ENCODE measurements around the gene TLR7. TPM values are rescaled to one million over a fixed set of nuclear protein-coding genes. Genes with fewer than 3 reads are reported as not detected.

The TLR7 gene
- polyA plus RNA-seq, 3 donors from 2014 or later = 0.66 TPM; not detected in 2

GRCh38 chrX:12921886-12922598, 55.2 kb downstream of the TLR7 start:
- DNase-seq = no peak
- H3K36me3 Mint-ChIP-seq = no peaks in the 10 kb centered on the region
- no peaks in the 10 kb centered on the region for H3K4me1 Mint-ChIP-seq
- H3K27me3 Mint-ChIP-seq (ENCODE audit: low read depth in 3 of 3) = peaks cover 0 to 14% (median 4%) of the 10 kb centered on the region in 3 donors
- H3K4me3 Mint-ChIP-seq = no peak overlapping the region
- no peak overlapping the region for H3K27ac Mint-ChIP-seq
- H3K9me3 Mint-ChIP-seq = peaks cover 0 to 2% (median 0%) of the 10 kb centered on the region in 6 donors

DNA sequence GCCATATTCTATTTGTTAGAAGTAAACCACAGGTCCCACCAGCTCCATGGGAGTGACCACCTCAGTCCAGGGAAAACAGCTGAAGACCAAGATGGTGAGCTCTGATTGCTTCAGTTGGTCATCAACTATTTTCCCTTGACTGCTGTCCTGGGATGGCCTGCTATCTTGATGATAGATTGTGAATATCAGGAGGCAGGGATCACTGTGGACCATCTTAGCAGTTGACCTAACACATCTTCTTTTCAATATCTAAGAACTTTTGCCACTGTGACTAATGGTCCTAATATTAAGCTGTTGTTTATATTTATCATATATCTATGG, 55.7 kb downstream of the TLR7 start:
- H3K4me3 Mint-ChIP-seq = no peak overlapping the region
- no peak overlapping the region for H3K27ac Mint-ChIP-seq
- H3K4me1 Mint-ChIP-seq = no peaks in the 10 kb centered on the region
- peaks cover 0 to 11% (median 4%) of the 10 kb centered on the region in 3 donors for H3K27me3 Mint-ChIP-seq (ENCODE audit: low read depth in 3 of 3)
- H3K36me3 Mint-ChIP-seq = no peaks in the 10 kb centered on the region
- no peak for DNase-seq
- peaks cover 0 to 2% (median 0%) of the 10 kb centered on the region in 6 donors for H3K9me3 Mint-ChIP-seq

DNA sequence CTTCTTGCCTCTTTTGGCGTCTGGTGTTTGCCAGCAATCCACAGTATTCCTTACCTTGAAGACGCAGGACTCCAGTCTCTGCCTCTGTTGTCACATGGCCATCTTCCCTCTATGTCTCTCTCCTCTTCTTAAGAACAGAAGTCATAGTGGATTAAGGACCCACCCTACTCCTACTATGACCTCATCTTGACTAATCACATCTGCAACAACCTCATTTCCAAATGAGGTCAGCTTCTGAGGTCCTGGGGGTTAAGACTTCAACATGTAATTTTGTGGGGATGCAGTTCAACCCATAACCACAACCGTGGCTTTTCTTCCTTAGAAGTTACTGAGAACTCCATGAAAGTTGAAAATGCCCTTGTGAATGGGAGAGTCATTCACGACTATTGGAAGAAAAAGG, 62.8 kb downstream of the TLR7 start:
- peaks cover 0 to 15% (median 9%) of the 10 kb centered on the region in 3 donors for H3K27me3 Mint-ChIP-seq (ENCODE audit: low read depth in 3 of 3)
- peaks cover 0 to 7% (median 0%) of the 10 kb centered on the region in 6 donors for H3K9me3 Mint-ChIP-seq
- DNase-seq = no peak
- H3K36me3 Mint-ChIP-seq = no peaks in the 10 kb centered on the region
- no peaks in the 10 kb centered on the region for H3K4me1 Mint-ChIP-seq
- no peak overlapping the region for H3K27ac Mint-ChIP-seq
- no peak overlapping the region for H3K4me3 Mint-ChIP-seq

GRCh38 chrX:12930150-12930549, 63.3 kb downstream of the TLR7 start:
- Mint-ChIP-seq H3K4me3 (no peak overlapping the region), H3K27ac (no peak overlapping the region), H3K4me1 (no peaks in the 10 kb centered on the region), H3K36me3 (no peaks in the 10 kb centered on the region), H3K9me3 (peaks cover 0 to 5% (median 0%) of the 10 kb centered on the region in 6 donors), H3K27me3 (ENCODE audit: low read depth in 3 of 3) (peaks cover 0 to 15% (median 9%) of the 10 kb centered on the region in 3 donors)
- DNase-seq = no peak

- no peaks in the 10 kb centered on the region for H3K4me1 Mint-ChIP-seq
- H3K36me3 Mint-ChIP-seq = no peaks in the 10 kb centered on the region
- peaks cover 0 to 4% (median 0%) of the 10 kb centered on the region in 6 donors for H3K9me3 Mint-ChIP-seq
- DNase-seq = no peak
- H3K27ac Mint-ChIP-seq = no peak overlapping the region
- H3K27me3 Mint-ChIP-seq (ENCODE audit: low read depth in 3 of 3) = peaks cover 0 to 17% (median 9%) of the 10 kb centered on the region in 3 donors
- H3K4me3 Mint-ChIP-seq = no peak overlapping the region
Observed at GRCh38 chrX:12932244-12932643, 65.4 kb downstream of the TLR7 start.

- H3K4me1 Mint-ChIP-seq = no peaks in the 10 kb centered on the region
- peaks cover 0 to 4% (median 0%) of the 10 kb centered on the region in 6 donors for H3K9me3 Mint-ChIP-seq
- H3K36me3 Mint-ChIP-seq = no peaks in the 10 kb centered on the region
- H3K27ac Mint-ChIP-seq = no peak overlapping the region
- H3K27me3 Mint-ChIP-seq (ENCODE audit: low read depth in 3 of 3) = peaks cover 0 to 23% (median 10%) of the 10 kb centered on the region in 3 donors
- DNase-seq = no peak
- H3K4me3 Mint-ChIP-seq = no peak overlapping the region
Observed at GRCh38 chrX:12934850-12935249, 68.0 kb downstream of the TLR7 start.

DNA sequence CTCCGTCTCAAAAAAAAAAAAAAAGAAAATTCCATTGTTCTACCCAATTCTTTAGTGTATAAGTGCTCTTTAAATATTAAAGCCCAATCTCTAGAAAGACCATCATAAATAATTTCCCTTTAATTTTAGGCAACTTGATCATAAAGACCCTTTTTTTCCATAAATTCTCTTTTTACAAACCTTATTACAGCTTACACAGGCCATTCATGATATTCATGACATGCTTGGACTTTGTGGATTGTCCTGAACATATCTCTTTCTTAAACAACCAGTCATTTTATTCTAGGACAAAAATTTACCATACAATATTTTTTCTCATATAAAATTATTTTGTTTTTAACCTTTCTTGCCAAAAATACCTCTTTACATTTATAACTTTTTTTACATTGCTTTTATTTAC, 70.1 kb downstream of the TLR7 start:
- Mint-ChIP-seq H3K9me3 (no peaks in the 10 kb centered on the region), H3K4me3 (no peak overlapping the region), H3K27me3 (ENCODE audit: low read depth in 3 of 3) (peaks cover 0 to 25% (median 13%) of the 10 kb centered on the region in 3 donors), H3K27ac (no peak overlapping the region), H3K36me3 (no peaks in the 10 kb centered on the region), H3K4me1 (no peaks in the 10 kb centered on the region)
- DNase-seq = no peak

Other genes with a start within 250 kb of the TLR7 start
- gene PRPS2, start 75.7 kb upstream of the TLR7 start, polyA plus RNA-seq = 10 to 100 TPM; 22.3 to 36.9 (median 26.9) TPM
- gene TLR8, start 39.5 kb downstream of the TLR7 start, polyA plus RNA-seq = 1 to 10 TPM in 1 of 3 donors, under 1 TPM in 2; 0.04 to 3.6 (median 0.68) TPM
- over 10,000 TPM; 26,219 to 39,735 (median 28,691) TPM for gene TMSB4X, start 108.0 kb downstream of the TLR7 start, polyA plus RNA-seq
- not detected for gene FAM9C, start 177.5 kb downstream of the TLR7 start, polyA plus RNA-seq